Measurements from ENCODE around the gene HVCN1. TPM values are rescaled to one million over a fixed set of nuclear protein-coding genes. Genes with fewer than 3 reads are reported as not detected.
A peak's percentile ranks its signal among the peaks of the same experiment; 100 is the strongest.

Gene HVCN1
- total RNA-seq, 1 donor from 2014 or later, result 21.3 TPM

- Histone ChIP-seq H3K27ac (no peak overlapping the region), H3K36me3 (no peaks in the 10 kb centered on the region), H3K27me3 (no peaks in the 10 kb centered on the region), H3K4me3 (no peak overlapping the region), H3K4me1 (no peaks in the 10 kb centered on the region), H3K9me3 (no peaks in the 10 kb centered on the region)
- ATAC-seq (no peak), DNase-seq (no peak)
- TF ChIP-seq CTCF (IDR thresholded peaks at IDR 0.05), result no peak
- intact Hi-C loops (cut with DNase I), result no loop called here
These were observed 66.3 kb downstream of the HVCN1 start for GRCh38 chr12:110622582-110622981.

- no peak for TF ChIP-seq CTCF (IDR thresholded peaks at IDR 0.05)
- no peaks in the 10 kb centered on the region for H3K27me3 ChIP-seq
- H3K4me1 ChIP-seq, result peaks cover 3% of the 10 kb centered on the region
- intact Hi-C loops (cut with DNase I), result no loop called here
- H3K27ac ChIP-seq, result no peak overlapping the region
- H3K9me3 ChIP-seq, result no peaks in the 10 kb centered on the region
- H3K36me3 ChIP-seq, result no peaks in the 10 kb centered on the region
- DNase-seq, result no peak
- H3K4me3 ChIP-seq, result no peak overlapping the region
- ATAC-seq, result no peak
These were observed 69.4 kb downstream of the HVCN1 start for GRCh38 chr12:110619534-110619953.

GRCh38 chr12:110616471-110617115, 72.3 kb downstream of the HVCN1 start:
- TF ChIP-seq CTCF (IDR thresholded peaks at IDR 0.05), result no peak
- H3K27me3 ChIP-seq, result no peaks in the 10 kb centered on the region
- no peak overlapping the region for H3K4me3 ChIP-seq
- DNase-seq (no peak), ATAC-seq (no peak)
- no peaks in the 10 kb centered on the region for H3K36me3 ChIP-seq
- intact Hi-C loops (cut with DNase I), result no loop called here
- H3K9me3 ChIP-seq, result no peaks in the 10 kb centered on the region
- no peak overlapping the region for H3K27ac ChIP-seq
- H3K4me1 ChIP-seq, result peaks cover 7% of the 10 kb centered on the region

GRCh38 chr12:110615171-110615570, 73.7 kb downstream of the HVCN1 start:
- no peak for ATAC-seq
- Histone ChIP-seq H3K4me3 (no peak overlapping the region), H3K36me3 (no peaks in the 10 kb centered on the region), H3K4me1 (peaks cover 7% of the 10 kb centered on the region), H3K9me3 (no peaks in the 10 kb centered on the region), H3K27ac (no peak overlapping the region), H3K27me3 (no peaks in the 10 kb centered on the region)
- TF ChIP-seq CTCF (IDR thresholded peaks at IDR 0.05), result no peak
- DNase-seq, result no peak
- intact Hi-C loops (cut with DNase I), result no loop called here

- intact Hi-C loops (cut with DNase I), result no loop called here
These were observed 74.9 kb downstream of the HVCN1 start, which contains the start of gene TCTN1 for GRCh38 chr12:110613771-110614684. Gene TCTN1, plus strand, starts transcription at chr12:110614129. Its CDS starts 54 bp downstream, at chr12:110614183.

More at GRCh38 chr12:110613771-110614684, 74.9 kb downstream of the HVCN1 start, which contains the start of gene TCTN1:
- no peaks in the 10 kb centered on the region for H3K9me3 ChIP-seq
- H3K4me1 ChIP-seq, result peaks cover 7% of the 10 kb centered on the region
- peak within 1 kb of the TSS; percentile 78 for H3K4me3 ChIP-seq
- no peaks in the 10 kb centered on the region for H3K36me3 ChIP-seq
- ATAC-seq (peak; percentile 100), DNase-seq (peak; percentile 99)
- no peak for TF ChIP-seq CTCF (IDR thresholded peaks at IDR 0.05)
- no peaks in the 10 kb centered on the region for H3K27me3 ChIP-seq
- peak within 1 kb of the TSS; percentile 82 for H3K27ac ChIP-seq

All from upper lobe of right lung (tissue), 1 donor.